ENCODE data around the gene OR5AP2.
"Not testable (repeated sequence)": the region's sequence is repeated elsewhere in the genome, so short reads cannot be mapped to it uniquely, and the experiment has no call there.

Gene OR5AP2

GRCh38 chr11:56611174-56611573 is 31.1 kb downstream of the OR5AP2 start:
- H3K4me3 ChIP-seq (ENCODE audit: low read length in 2 of 2), result no peak overlapping the region
- H3K36me3 ChIP-seq (ENCODE audit: control insufficient read depth in 2 of 2, insufficient read depth in 2 of 2, low read length in 2 of 2), result no peaks in the 10 kb centered on the region

DNA sequence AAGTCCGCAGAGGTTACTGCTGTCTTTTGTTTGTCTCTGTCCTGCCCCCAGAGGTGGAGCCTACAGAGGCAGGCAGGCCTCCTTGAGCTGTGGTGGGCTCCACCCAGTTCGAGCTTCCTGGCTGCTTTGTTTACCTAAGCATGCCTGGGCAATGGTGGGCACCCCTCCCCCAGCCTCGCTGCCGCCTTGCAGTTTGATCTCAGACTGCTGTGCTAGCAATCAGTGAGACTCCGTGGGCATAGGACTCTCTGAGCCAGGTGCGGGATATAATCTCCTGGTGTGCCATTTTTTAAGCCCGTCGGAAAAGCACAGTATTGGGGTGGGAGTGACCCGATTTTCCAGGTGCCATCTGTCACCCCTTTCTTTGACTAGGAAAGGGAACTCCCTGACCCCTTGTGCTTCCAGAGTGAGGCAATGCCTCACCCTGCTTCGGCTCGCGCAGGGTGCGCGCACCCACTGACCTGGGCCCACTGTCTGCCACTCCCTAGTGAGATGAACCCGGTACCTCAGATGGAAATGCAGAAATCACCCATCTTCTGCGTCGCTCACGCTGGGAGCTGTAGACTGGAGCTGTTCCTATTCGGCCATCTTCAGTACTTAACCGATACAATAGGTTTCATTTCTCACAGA is 50.0 kb downstream of the OR5AP2 start:
- H3K27ac ChIP-seq (ENCODE audit: low read length); H3K9ac ChIP-seq (ENCODE audit: low read length in 2 of 2); H3K4me3 ChIP-seq (ENCODE audit: low read length in 2 of 2); H3K9me3 ChIP-seq (ENCODE audit: control insufficient read depth in 2 of 2, low read length in 2 of 2); H3K4me1 ChIP-seq (ENCODE audit: control insufficient read depth, insufficient read depth, low read length); H3K36me3 ChIP-seq (ENCODE audit: control insufficient read depth in 2 of 2, insufficient read depth in 2 of 2, low read length in 2 of 2); H3K27me3 ChIP-seq (ENCODE audit: control insufficient read depth in 1 of 2, insufficient read depth in 2 of 2, low read length in 2 of 2): not testable (repeated sequence)

More at GRCh38 chr11:56611174-56611573, 31.1 kb downstream of the OR5AP2 start:
- Histone ChIP-seq H3K9me3 (ENCODE audit: control insufficient read depth in 2 of 2, low read length in 2 of 2) (no peaks in the 10 kb centered on the region), H3K9ac (ENCODE audit: low read length in 2 of 2) (no peak overlapping the region), H3K4me1 (ENCODE audit: control insufficient read depth, insufficient read depth, low read length) (no peaks in the 10 kb centered on the region), H3K27me3 (ENCODE audit: control insufficient read depth in 1 of 2, insufficient read depth in 2 of 2, low read length in 2 of 2) (no peaks in the 10 kb centered on the region), H3K27ac (ENCODE audit: low read length) (no peak overlapping the region)
